Astrocyte of the spinal cord (primary cell): Measurements from ENCODE around the gene BTK.

Source experiments
- DNase-seq: peaks from one replicate; pipeline ENCODE4 v3.0.0; 2011; ENCODE audit warnings: low read depth, low spot score
- H3K4me3 ChIP-seq: 2 replicates; pipeline ENCODE4 v1.5.1; 2011; ENCODE audit warnings: low read depth, mild to moderate bottlenecking, low read length, moderate library complexity
- in situ Hi-C: cut with HindIII; loops from 2 replicates; pipeline ENCODE4 v1.10.0; 2017; ENCODE audit warnings: low sequenced_read_pairs
- TF ChIP-seq, protein P1 (sequence below): IDR thresholded peaks from 2 replicates; pipeline ENCODE4 v1.5.1; 2012; ENCODE audit warnings: low read depth, mild to moderate bottlenecking, low read length, inconsistent platforms

BTK gene

GRCh38 chrX:101394372-101394771 lies 8.4 kb upstream of the BTK start:
- TF ChIP-seq, protein P1, sequence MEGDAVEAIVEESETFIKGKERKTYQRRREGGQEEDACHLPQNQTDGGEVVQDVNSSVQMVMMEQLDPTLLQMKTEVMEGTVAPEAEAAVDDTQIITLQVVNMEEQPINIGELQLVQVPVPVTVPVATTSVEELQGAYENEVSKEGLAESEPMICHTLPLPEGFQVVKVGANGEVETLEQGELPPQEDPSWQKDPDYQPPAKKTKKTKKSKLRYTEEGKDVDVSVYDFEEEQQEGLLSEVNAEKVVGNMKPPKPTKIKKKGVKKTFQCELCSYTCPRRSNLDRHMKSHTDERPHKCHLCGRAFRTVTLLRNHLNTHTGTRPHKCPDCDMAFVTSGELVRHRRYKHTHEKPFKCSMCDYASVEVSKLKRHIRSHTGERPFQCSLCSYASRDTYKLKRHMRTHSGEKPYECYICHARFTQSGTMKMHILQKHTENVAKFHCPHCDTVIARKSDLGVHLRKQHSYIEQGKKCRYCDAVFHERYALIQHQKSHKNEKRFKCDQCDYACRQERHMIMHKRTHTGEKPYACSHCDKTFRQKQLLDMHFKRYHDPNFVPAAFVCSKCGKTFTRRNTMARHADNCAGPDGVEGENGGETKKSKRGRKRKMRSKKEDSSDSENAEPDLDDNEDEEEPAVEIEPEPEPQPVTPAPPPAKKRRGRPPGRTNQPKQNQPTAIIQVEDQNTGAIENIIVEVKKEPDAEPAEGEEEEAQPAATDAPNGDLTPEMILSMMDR = no peak
- in situ Hi-C loops = no loop called here
- DNase-seq = no peak
- H3K4me3 ChIP-seq = no peak overlapping the region

- TF ChIP-seq, protein P1 = no peak
- H3K4me3 ChIP-seq = no peak overlapping the region
- in situ Hi-C loops = no loop called here
- no peak for DNase-seq
These were observed 7.7 kb upstream of the BTK start for GRCh38 chrX:101393530-101394305.

GRCh38 chrX:101391831-101392230 lies 5.8 kb upstream of the BTK start:
- DNase-seq = no peak
- H3K4me3 ChIP-seq = peak overlapping the region; percentile 80
- TF ChIP-seq, protein P1 = no peak
- in situ Hi-C loops = no loop called here

GRCh38 chrX:101390664-101391525 lies 4.9 kb upstream of the BTK start, which contains the start of gene RPL36A:
TSS of gene RPL36A (plus strand) at chrX:101391011. CDS start at chrX:101391044, 33 bp downstream.
- in situ Hi-C loops = no loop called here
- TF ChIP-seq, protein P1 = peak; percentile 80
- H3K4me3 ChIP-seq = peak within 1 kb of the TSS; percentile 80
- peak; percentile 93 for DNase-seq

- no peak overlapping the region for H3K4me3 ChIP-seq
- TF ChIP-seq, protein P1 = no peak
- no peak for DNase-seq
- in situ Hi-C loops = no loop called here
These were observed 2.6 kb upstream of the BTK start for GRCh38 chrX:101388604-101389003.

- no peak overlapping the region for H3K4me3 ChIP-seq
- in situ Hi-C loops = no loop called here
- DNase-seq = no peak
- TF ChIP-seq, protein P1 = no peak
These were observed 523 bp upstream of the BTK start for GRCh38 chrX:101386542-101386885.
